Endothelial cell (in vitro differentiated cells): Measurements from ENCODE around the gene KCNH8. TPM values are rescaled to one million over a fixed set of nuclear protein-coding genes. Genes with fewer than 3 reads are reported as not detected.

Experiments used
- DNase-seq: peaks from one replicate; pipeline ENCODE4 v3.0.0; 2021; ENCODE audit warnings: low spot score
- H3K27ac Mint-ChIP-seq: one replicate; pipeline ENCODE4 v1.8.0; 2021; ENCODE audit warnings: mixed read lengths, inconsistent platforms; ENCODE audit not compliant: unreplicated experiment
- H3K27me3 Mint-ChIP-seq: one replicate; pipeline ENCODE4 v1.8.0; 2021; ENCODE audit warnings: mild to moderate bottlenecking, moderate library complexity, mixed read lengths, inconsistent platforms; ENCODE audit not compliant: unreplicated experiment
- H3K36me3 Mint-ChIP-seq: one replicate; pipeline ENCODE4 v1.8.0; 2021; ENCODE audit warnings: mild to moderate bottlenecking, low read depth, mixed read lengths, inconsistent platforms; ENCODE audit not compliant: unreplicated experiment
- H3K4me1 Mint-ChIP-seq: one replicate; pipeline ENCODE4 v1.8.0; 2021; ENCODE audit warnings: mild to moderate bottlenecking, mixed read lengths, inconsistent platforms; ENCODE audit not compliant: unreplicated experiment
- H3K4me3 Mint-ChIP-seq: one replicate; pipeline ENCODE4 v1.8.0; 2021; ENCODE audit warnings: mild to moderate bottlenecking, mixed read lengths, inconsistent platforms; ENCODE audit not compliant: unreplicated experiment
- H3K9me3 Mint-ChIP-seq: one replicate; pipeline ENCODE4 v1.8.0; 2021; ENCODE audit warnings: mixed read lengths, inconsistent platforms; ENCODE audit not compliant: unreplicated experiment
- CTCF ChIP-seq: fragments of 200-600 bp; sonication (generic); IDR thresholded peaks from one replicate; pipeline ENCODE4 v1.5.0; 2021; ENCODE audit warnings: antibody characterized with exemption; ENCODE audit not compliant: unreplicated experiment
- total RNA-seq: library from RNA; stranded (reverse); fragmentation: NEBNext Ultra II Directional; extraction: Animal tissue kit (Norgen Biotek cat#: 25700); gene quantifications from one replicate; pipeline ENCODE4 v1.2.1, GENCODE V29; 2021; ENCODE audit not compliant: unreplicated experiment

The KCNH8 gene
- total RNA-seq, 1 donor from 2014 or later, result 1.3 TPM

DNA sequence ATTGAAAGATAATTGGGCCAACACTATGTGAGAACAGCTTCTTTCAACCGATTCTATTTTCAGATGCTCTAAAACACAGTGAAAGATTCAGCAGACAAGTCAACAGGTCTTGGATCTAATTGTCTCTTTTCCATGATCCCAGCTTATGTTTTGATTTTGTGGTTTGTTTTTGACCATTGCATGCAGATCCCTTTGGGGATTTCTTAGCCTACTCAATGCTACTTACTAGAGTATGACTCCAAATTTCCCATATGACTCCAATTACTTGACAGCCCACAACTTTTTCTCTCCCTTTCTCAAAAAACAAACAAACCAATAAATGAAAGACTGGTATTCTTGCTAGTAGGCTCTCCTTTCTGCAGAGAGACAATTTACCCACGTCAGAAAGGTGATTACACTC, 67.1 kb downstream of the KCNH8 start:
- H3K27ac Mint-ChIP-seq, result no peak overlapping the region
- no peaks in the 10 kb centered on the region for H3K36me3 Mint-ChIP-seq
- no peak overlapping the region for H3K4me3 Mint-ChIP-seq
- H3K4me1 Mint-ChIP-seq, result peaks cover 4% of the 10 kb centered on the region
- TF ChIP-seq CTCF, result no peak
- no peaks in the 10 kb centered on the region for H3K9me3 Mint-ChIP-seq
- DNase-seq, result no peak
- no peaks in the 10 kb centered on the region for H3K27me3 Mint-ChIP-seq

GRCh38 chr3:19216669-19217337, 68.5 kb downstream of the KCNH8 start:
- Mint-ChIP-seq H3K27ac (no peak overlapping the region), H3K4me1 (peaks cover 4% of the 10 kb centered on the region), H3K4me3 (no peak overlapping the region), H3K27me3 (no peaks in the 10 kb centered on the region), H3K9me3 (no peaks in the 10 kb centered on the region), H3K36me3 (no peaks in the 10 kb centered on the region)
- no peak for DNase-seq
- TF ChIP-seq CTCF, result no peak

DNA sequence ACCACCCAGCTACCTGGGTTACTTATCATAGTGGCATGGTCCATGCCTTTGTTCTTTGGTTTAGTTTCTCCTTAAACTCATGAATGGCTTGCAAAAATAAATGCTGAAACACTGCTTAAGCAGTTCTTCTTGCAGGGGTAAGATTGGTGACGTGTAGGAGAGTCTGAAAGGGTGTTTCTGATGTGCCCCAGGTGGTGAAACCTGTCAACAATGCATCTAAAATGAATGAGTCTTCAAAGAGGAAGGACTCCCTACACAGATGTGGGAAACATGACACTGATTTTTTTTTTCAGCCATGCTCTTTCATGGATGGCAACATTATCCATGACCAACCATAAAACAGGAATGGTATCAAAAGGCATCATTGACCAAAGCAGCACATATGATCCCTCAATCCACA, 72.0 kb downstream of the KCNH8 start:
- Mint-ChIP-seq H3K4me1 (peaks cover 4% of the 10 kb centered on the region), H3K27ac (no peak overlapping the region), H3K4me3 (no peak overlapping the region), H3K9me3 (no peaks in the 10 kb centered on the region), H3K36me3 (no peaks in the 10 kb centered on the region), H3K27me3 (no peaks in the 10 kb centered on the region)
- no peak for DNase-seq
- no peak for TF ChIP-seq CTCF

DNA sequence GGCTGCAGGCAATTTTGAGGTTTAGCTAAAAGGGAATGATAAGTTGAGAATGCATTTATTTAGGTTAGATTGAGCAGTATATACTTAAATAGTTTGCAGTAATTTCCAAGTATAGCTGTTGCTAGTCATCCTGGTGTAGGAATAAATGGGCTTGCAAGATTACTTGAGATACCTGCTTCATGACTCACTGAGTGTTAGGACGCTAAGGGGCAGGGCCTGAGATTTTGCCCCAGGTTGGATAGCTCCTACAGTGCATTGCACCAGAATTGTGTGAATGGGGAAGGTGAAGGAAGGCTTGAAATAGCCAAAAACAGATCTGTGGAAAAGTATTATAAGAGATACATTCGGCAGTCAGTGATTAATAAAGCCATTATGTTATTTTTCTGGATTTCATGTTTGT, 72.8 kb downstream of the KCNH8 start:
- TF ChIP-seq CTCF, result no peak
- Mint-ChIP-seq H3K4me3 (no peak overlapping the region), H3K27me3 (no peaks in the 10 kb centered on the region), H3K27ac (no peak overlapping the region), H3K9me3 (no peaks in the 10 kb centered on the region), H3K4me1 (peaks cover 4% of the 10 kb centered on the region), H3K36me3 (no peaks in the 10 kb centered on the region)
- DNase-seq, result no peak

GRCh38 chr3:19226479-19226878, 78.2 kb downstream of the KCNH8 start:
- no peaks in the 10 kb centered on the region for H3K9me3 Mint-ChIP-seq
- no peaks in the 10 kb centered on the region for H3K4me1 Mint-ChIP-seq
- TF ChIP-seq CTCF, result no peak
- H3K27ac Mint-ChIP-seq, result no peak overlapping the region
- H3K27me3 Mint-ChIP-seq, result no peaks in the 10 kb centered on the region
- no peak overlapping the region for H3K4me3 Mint-ChIP-seq
- no peaks in the 10 kb centered on the region for H3K36me3 Mint-ChIP-seq
- DNase-seq, result no peak
